OCI-LY3 (cell line): ENCODE results near the gene DUSP21.

Experiments used
- H2AFZ ChIP-seq: fragments of 200-600, 300-600 bp; shearing (Covaris generic); 2 replicates; pipeline ENCODE4 v1.6.0; 2014; ENCODE audit warnings: antibody characterized with exemption, low read depth, low read length
- H3K27ac ChIP-seq: fragments of 200-600, 300-600 bp; sonication (generic); 2 replicates; pipeline ENCODE4 v1.5.1; 2014; ENCODE audit warnings: mild to moderate bottlenecking, low read length, moderate library complexity, mixed read lengths
- H3K27me3 ChIP-seq: fragments of 200-600, 300-600 bp; sonication (generic); 2 replicates; pipeline ENCODE4 v1.6.1; 2014; ENCODE audit warnings: low read depth, low read length, mixed read lengths
- H3K36me3 ChIP-seq: fragments of 200-600, 300-600 bp; sonication (generic); replicated peaks from 2 replicates; pipeline ENCODE3; 2014; ENCODE audit warnings: low read depth, low read length, mixed read lengths
- H3K4me1 ChIP-seq: fragments of 300-600, 200-600 bp; sonication (generic); 2 replicates; pipeline ENCODE4 v1.6.1; 2014; ENCODE audit warnings: low read length, mixed read lengths
- H3K4me2 ChIP-seq: fragments of 200-600, 300-600 bp; sonication (generic); 2 replicates; pipeline ENCODE4 v1.6.1; 2014; ENCODE audit warnings: low read length, mixed read lengths
- H3K4me3 ChIP-seq: fragments of 300-600, 200-600 bp; sonication (generic); 2 replicates; pipeline ENCODE4 v1.5.1; 2014; ENCODE audit warnings: antibody characterized with exemption, mild to moderate bottlenecking, low read length, moderate library complexity
- H3K79me2 ChIP-seq: fragments of 300-600, 200-600 bp; shearing (Covaris generic); 2 replicates; pipeline ENCODE4 v1.6.1; 2014; ENCODE audit warnings: mild to moderate bottlenecking, low read length, mixed read lengths
- H3K9ac ChIP-seq: fragments of 300-600, 200-600 bp; shearing (Covaris generic); 2 replicates; pipeline ENCODE4 v1.6.0; 2014; ENCODE audit warnings: mild to moderate bottlenecking, low read length, moderate library complexity
- H3K9me3 ChIP-seq: fragments of 200-600, 300-600 bp; shearing (Covaris generic); 2 replicates; pipeline ENCODE4 v1.6.1; 2014; ENCODE audit warnings: low read length, mixed read lengths; ENCODE audit not compliant: insufficient read depth
- H4K20me1 ChIP-seq: fragments of 200-600, 300-600 bp; sonication (generic); 2 replicates; pipeline ENCODE4 v1.6.1; 2016; ENCODE audit warnings: low read length, mixed read lengths; ENCODE audit not compliant: insufficient read depth
- EZH2phosphoT487 ChIP-seq: fragments of 200-600 bp; shearing (Covaris generic); IDR thresholded peaks from 2 replicates; pipeline ENCODE4 v1.6.1; 2018; ENCODE audit warnings: antibody characterized with exemption, mixed run types, low read depth
- TF ChIP-seq, protein P1 (sequence below): fragments of 200-600, 300-600 bp; sonication (generic); IDR thresholded peaks from 2 replicates; pipeline ENCODE4 v1.5.1; 2014; ENCODE audit warnings: antibody characterized with exemption, low read length, low read depth

DUSP21 gene

DNA sequence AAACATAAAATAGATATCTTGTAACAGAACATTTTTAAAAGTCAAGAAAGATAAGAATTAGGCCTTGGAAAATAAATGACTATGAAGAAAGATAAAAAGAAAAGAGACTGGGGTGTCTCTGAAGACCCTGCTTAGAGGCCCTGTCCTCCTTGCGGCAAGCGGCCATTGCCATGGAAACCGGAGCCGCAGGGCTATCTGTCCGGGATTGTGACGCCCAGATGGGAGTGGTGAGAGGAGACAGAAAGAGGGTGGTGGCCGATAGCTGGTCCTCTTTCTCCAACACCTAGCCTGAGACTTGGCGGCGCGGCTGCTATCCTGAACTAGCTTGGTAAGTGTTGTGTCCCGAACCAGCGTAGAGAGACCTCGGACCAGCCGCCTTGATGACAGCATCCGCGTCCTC, at the start of gene DUSP21:
Gene DUSP21 (plus strand): TSS at position 269 of the 400 bp plus-strand sequence. CDS start 112 bp downstream, at position 381.
- Histone ChIP-seq H4K20me1 (no peaks in the 10 kb centered on the region), H3K27ac (no peak within 1 kb of the TSS), H3K9me3 (no peaks in the 10 kb centered on the region), H3K4me3 (no peak within 1 kb of the TSS), H3K4me2 (no peak within 1 kb of the TSS), H3K27me3 (no peaks in the 10 kb centered on the region), H3K36me3 (no peaks in the 10 kb centered on the region), H2AFZ (no peak within 1 kb of the TSS), H3K4me1 (no peaks in the 10 kb centered on the region), H3K79me2 (no peaks in the 10 kb centered on the region), H3K9ac (no peak within 1 kb of the TSS)
- no peak for TF ChIP-seq EZH2phosphoT487
- TF ChIP-seq, protein P1, sequence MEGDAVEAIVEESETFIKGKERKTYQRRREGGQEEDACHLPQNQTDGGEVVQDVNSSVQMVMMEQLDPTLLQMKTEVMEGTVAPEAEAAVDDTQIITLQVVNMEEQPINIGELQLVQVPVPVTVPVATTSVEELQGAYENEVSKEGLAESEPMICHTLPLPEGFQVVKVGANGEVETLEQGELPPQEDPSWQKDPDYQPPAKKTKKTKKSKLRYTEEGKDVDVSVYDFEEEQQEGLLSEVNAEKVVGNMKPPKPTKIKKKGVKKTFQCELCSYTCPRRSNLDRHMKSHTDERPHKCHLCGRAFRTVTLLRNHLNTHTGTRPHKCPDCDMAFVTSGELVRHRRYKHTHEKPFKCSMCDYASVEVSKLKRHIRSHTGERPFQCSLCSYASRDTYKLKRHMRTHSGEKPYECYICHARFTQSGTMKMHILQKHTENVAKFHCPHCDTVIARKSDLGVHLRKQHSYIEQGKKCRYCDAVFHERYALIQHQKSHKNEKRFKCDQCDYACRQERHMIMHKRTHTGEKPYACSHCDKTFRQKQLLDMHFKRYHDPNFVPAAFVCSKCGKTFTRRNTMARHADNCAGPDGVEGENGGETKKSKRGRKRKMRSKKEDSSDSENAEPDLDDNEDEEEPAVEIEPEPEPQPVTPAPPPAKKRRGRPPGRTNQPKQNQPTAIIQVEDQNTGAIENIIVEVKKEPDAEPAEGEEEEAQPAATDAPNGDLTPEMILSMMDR = no peak

DNA sequence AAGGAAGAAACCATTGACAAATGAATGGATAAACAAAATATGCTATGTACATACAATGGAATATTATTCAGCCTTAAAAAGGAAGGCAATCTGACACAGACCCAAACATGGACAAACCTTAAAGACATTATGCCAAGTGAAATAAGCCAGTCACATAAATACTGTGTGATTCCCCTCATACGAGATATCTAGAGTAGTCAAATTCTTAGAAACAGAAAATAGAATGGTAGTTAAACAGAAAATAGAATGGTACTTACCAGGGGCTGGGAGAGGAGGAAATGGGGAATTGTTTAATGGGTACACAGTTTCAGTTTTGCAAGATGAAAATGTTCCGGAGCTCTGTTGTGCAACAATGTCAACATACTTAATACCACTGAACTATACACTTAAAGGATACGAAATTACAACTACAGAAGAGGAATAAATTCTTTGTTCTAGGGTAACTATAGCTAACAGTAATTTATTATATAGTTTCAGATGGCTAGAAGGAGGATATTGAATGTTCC, 47.8 kb upstream of the DUSP21 start:
- no peak overlapping the region for H2AFZ ChIP-seq
- no peak for TF ChIP-seq EZH2phosphoT487
- TF ChIP-seq, protein P1 = no peak
- peak overlapping the region; percentile 17; the same call in 1 of the 2 replicates for H3K4me2 ChIP-seq
- no peak overlapping the region for H3K9ac ChIP-seq
- H3K27ac ChIP-seq = no peak overlapping the region
- peaks cover 9% of the 10 kb centered on the region for H3K4me1 ChIP-seq
- no peaks in the 10 kb centered on the region for H3K79me2 ChIP-seq
- H3K36me3 ChIP-seq = no peaks in the 10 kb centered on the region
- H3K4me3 ChIP-seq = no peak overlapping the region
- H3K9me3 ChIP-seq = no peaks in the 10 kb centered on the region
- H3K27me3 ChIP-seq = no peaks in the 10 kb centered on the region
- H4K20me1 ChIP-seq = no peaks in the 10 kb centered on the region

DNA sequence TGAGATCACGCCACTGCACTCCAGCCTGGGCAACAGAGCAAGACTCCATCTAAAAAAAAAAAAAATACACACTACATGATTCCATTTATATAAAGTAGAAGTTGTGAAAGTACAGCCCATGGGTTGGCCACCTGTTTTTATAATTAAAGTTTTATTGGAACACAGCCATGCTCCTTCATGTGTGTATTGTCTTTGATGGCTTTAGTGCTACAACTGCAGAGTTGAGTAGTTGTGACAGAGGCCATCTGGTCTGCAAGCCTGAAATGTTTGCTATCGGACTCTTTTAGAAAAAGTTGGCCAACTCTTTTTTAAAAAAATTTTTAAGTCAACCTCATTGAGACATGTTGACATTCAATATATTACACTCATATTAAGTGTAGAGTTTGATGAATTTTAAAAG, 41.2 kb upstream of the DUSP21 start:
- Histone ChIP-seq H3K4me2 (no peak overlapping the region), H3K4me1 (no peaks in the 10 kb centered on the region), H3K4me3 (no peak overlapping the region), H3K27me3 (no peaks in the 10 kb centered on the region), H4K20me1 (no peaks in the 10 kb centered on the region), H3K36me3 (no peaks in the 10 kb centered on the region), H3K9ac (no peak overlapping the region), H3K27ac (no peak overlapping the region), H3K79me2 (no peaks in the 10 kb centered on the region), H2AFZ (no peak overlapping the region), H3K9me3 (no peaks in the 10 kb centered on the region)
- TF ChIP-seq EZH2phosphoT487 = no peak
- TF ChIP-seq, protein P1 = no peak

DNA sequence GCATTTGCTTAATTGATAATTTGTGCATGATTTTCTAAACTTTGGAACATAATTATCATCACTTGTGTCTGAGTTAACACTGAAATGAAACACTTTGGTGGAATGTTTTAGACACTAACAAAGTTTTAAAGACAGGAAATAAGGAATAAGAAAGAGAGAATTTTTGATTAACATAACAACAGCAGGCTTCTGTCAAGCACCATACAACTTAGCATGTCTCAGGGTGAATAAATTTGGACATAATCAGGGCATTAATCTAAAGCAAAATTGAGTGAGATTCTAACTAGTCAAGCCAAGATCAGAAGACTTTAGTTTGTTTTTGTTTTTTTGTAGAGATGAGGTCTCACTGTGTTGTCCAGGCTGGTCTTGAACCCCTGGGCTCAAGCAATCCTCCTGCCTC, 28.1 kb upstream of the DUSP21 start:
- Histone ChIP-seq H3K4me3 (no peak overlapping the region), H3K4me2 (no peak overlapping the region), H3K27me3 (no peaks in the 10 kb centered on the region), H3K4me1 (no peaks in the 10 kb centered on the region), H3K36me3 (no peaks in the 10 kb centered on the region), H2AFZ (no peak overlapping the region), H3K79me2 (no peaks in the 10 kb centered on the region), H3K9me3 (no peaks in the 10 kb centered on the region), H3K27ac (no peak overlapping the region), H3K9ac (no peak overlapping the region), H4K20me1 (no peaks in the 10 kb centered on the region)
- TF ChIP-seq, protein P1 = no peak
- no peak for TF ChIP-seq EZH2phosphoT487
